Left lung (tissue), 10 donors: Measurements from ENCODE around the gene AKR1C1. TPM values are rescaled to one million over a fixed set of nuclear protein-coding genes. Genes with fewer than 3 reads are reported as not detected.
"Not testable (repeated sequence)": the region's sequence is repeated elsewhere in the genome, so short reads cannot be mapped to it uniquely, and the experiment has no call there.

Experiments used
- ATAC-seq: fragments of 200-7000 bp; cut with Tn5 transposase; one replicate; pipeline ENCODE4 v1.9.1; 2020; ENCODE audit warnings: moderate library complexity
- DNase-seq, 4 donors: peaks; one replicate each; pipeline ENCODE4 v3.0.0-alpha.2; 2013 to 2020
- H3K27ac ChIP-seq, 2 donors: fragments of 200-600 bp; sonication (generic) in 1 of 2; one replicate each; pipeline versions ENCODE4 v1.5.0 to v1.8.0; 2020 to 2021
- H3K27me3 ChIP-seq, 2 donors: fragments of 200-600 bp; sonication (generic) in 1 of 2; one replicate each; pipeline versions ENCODE4 v1.5.0 to v1.8.0; 2020 to 2021
- H3K36me3 ChIP-seq, 2 donors: fragments of 200-600 bp; sonication (generic) in 1 of 2; one replicate each; pipeline versions ENCODE4 v1.5.0 to v1.8.0; 2020 to 2021
- H3K4me1 ChIP-seq, 2 donors: fragments of 200-600 bp; one replicate each; pipeline ENCODE4 v1.8.0; 2021
- H3K4me3 ChIP-seq, 2 donors: fragments of 200-600 bp; sonication (generic) in 1 of 2; one replicate each; pipeline versions ENCODE4 v1.5.0 to v1.8.0; 2020 to 2021; ENCODE audit warnings: mild to moderate bottlenecking in 1 of 2
- H3K9me3 ChIP-seq, 2 donors: fragments of 200-600 bp; sonication (generic) in 1 of 2; one replicate each; pipeline versions ENCODE4 v1.5.0 to v1.8.0; 2020 to 2021
- intact Hi-C, 2 donors: fragments of 100-400 bp; cut with DNase I; formaldehyde crosslinking; loops; one replicate each; pipeline versions ENCODE4 v1.11.2 to v1.14.2; 2022
- polyA plus RNA-seq, 6 donors: library from polyadenylated mRNA; unstranded; fragments of 120-200 nt; gene quantifications; one replicate each; pipeline ENCODE4 v1.2.1, GENCODE V29; 2013; ENCODE audit not compliant: insufficient read length in 6 of 6
- total RNA-seq, 2 donors: library from RNA; stranded (reverse); fragmentation: NEBNext Ultra II Directional; extraction: Animal tissue kit (Norgen Biotek cat#: 25700); gene quantifications; one replicate each; pipeline ENCODE4 v1.2.1, GENCODE V29; 2021
- TF ChIP-seq, protein P1 (sequence below), 2 donors: fragments of 200-600 bp; sonication (generic) in 1 of 2; IDR thresholded peaks; one replicate each; pipeline versions ENCODE4 v1.5.0 to v1.8.0; 2021; ENCODE audit warnings: antibody characterized with exemption in 2 of 2
- donor health status: DM: no; HTN: yes; CAD: no.
- donor health status: DM: no; HTN: no; CAD: no.

Gene AKR1C1
- total and polyA plus RNA-seq, 8 donors = 8.1 to 92.2 (median 10.1) TPM

DNA sequence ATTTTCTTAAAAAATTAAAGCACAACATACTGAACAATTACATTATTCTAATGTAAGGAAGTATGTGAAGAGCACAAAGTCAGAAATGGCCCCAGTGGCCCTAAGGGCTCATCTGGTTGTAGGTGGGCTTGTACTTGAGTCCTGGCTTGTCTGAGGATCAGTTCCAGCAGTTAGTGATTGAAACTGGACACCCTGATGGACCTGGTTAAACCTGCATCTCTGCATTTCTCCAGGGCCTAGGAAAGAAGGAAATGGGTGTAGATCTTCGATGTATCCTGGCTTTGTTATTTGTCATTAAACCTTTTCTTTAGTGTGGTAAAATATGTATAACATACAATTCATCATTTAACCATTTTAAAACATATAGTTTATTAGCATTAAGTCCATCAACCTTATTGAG, 50.2 kb downstream of the AKR1C1 start:
- intact Hi-C loops = no loop called here
- no peaks in the 10 kb centered on the region for H3K9me3 ChIP-seq
- no peaks in the 10 kb centered on the region for H3K27me3 ChIP-seq
- no peak overlapping the region for H3K4me3 ChIP-seq
- H3K4me1 ChIP-seq = peaks cover 0 to 4% of the 10 kb centered on the region in 2 donors
- H3K36me3 ChIP-seq = no peaks in the 10 kb centered on the region
- TF ChIP-seq, protein P1, sequence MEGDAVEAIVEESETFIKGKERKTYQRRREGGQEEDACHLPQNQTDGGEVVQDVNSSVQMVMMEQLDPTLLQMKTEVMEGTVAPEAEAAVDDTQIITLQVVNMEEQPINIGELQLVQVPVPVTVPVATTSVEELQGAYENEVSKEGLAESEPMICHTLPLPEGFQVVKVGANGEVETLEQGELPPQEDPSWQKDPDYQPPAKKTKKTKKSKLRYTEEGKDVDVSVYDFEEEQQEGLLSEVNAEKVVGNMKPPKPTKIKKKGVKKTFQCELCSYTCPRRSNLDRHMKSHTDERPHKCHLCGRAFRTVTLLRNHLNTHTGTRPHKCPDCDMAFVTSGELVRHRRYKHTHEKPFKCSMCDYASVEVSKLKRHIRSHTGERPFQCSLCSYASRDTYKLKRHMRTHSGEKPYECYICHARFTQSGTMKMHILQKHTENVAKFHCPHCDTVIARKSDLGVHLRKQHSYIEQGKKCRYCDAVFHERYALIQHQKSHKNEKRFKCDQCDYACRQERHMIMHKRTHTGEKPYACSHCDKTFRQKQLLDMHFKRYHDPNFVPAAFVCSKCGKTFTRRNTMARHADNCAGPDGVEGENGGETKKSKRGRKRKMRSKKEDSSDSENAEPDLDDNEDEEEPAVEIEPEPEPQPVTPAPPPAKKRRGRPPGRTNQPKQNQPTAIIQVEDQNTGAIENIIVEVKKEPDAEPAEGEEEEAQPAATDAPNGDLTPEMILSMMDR (IDR thresholded peaks at IDR 0.05) = no peak
- no peak overlapping the region for H3K27ac ChIP-seq
- ATAC-seq (no peak), DNase-seq (no peak)

DNA sequence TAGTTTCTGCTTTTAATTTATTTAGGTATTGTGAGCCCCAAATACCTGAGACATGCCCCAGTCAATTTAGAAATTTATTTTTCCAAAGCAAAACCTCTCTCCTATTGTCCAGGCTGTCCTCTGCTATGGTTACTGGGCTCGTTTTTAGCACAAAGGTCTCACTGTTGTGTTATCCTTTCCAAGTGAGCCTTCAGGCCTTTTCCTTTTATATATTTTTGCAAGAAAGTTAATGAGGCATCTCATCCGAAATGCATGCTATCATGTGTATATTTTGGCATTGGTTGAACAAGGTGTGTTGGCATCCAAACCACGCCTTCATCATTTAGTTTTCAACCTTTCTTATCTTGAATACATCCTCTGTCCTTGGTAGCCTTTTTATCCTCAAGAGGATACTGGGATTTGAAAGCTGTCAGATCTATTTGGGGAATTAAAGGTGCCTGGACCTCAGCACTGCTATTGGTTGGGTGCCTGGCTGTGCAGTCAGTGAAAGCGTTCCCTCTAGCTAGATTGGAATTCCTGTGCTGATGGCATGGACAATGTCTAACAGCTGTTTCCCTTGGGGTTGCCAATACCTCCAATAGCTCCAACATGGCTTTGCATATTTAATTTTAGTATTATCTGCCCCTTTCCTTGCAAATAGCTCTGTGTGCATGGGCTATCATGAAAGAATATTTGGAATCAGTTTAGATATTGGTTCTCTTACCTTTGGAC, 51.1 kb downstream of the AKR1C1 start:
- H3K4me1 ChIP-seq, H3K27ac ChIP-seq, intact Hi-C loops, H3K4me3 ChIP-seq, H3K27me3 ChIP-seq, DNase-seq, H3K36me3 ChIP-seq, ATAC-seq, H3K9me3 ChIP-seq: not testable (repeated sequence)

DNA sequence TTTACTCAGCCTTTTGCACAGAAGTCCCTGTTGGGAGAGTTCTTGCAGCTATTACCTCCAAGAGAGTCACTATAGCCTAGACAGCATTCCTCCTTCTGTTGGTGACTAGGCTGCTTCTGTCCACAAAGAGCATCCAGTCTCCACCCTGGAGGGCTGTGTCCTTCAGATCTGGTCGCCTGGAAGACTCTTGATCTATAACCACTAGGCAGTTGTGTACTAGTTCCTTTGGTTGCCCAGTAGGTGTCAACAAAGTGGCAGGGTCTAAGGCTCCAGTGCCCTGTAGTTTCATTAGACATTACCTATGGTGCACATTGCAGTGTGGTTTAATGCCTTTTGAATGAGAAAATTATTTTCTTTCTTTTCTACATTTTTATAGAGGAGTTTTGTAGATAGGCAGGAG, 51.7 kb downstream of the AKR1C1 start:
- intact Hi-C loops = no loop called here
- DNase-seq = no peak

DNA sequence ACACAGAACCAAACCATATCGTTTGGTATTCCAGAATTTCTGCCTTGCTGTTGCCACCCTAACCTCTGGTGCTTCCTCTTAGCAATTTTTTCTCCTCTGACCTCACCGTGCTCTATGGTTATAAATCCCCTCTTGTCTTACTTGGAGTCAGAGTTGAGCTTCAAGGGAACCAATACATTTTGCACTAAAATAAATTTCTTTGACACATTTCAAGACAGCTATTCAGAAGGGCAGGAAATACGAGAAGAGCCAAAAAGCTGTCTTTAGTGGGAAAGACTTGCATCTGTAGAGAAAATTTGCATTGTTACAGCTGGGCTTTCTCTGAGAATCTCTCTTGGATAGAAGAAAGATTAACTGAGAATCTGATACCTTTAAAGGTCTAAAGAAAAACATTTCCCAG, 54.9 kb downstream of the AKR1C1 start:
- no peak overlapping the region for H3K27ac ChIP-seq
- DNase-seq (no peak), ATAC-seq (no peak)
- H3K36me3 ChIP-seq = no peaks in the 10 kb centered on the region
- no peaks in the 10 kb centered on the region for H3K9me3 ChIP-seq
- intact Hi-C loops = no loop called here
- peaks cover 0 to 8% of the 10 kb centered on the region in 2 donors for H3K4me1 ChIP-seq
- no peak overlapping the region for H3K4me3 ChIP-seq
- H3K27me3 ChIP-seq = no peaks in the 10 kb centered on the region
- TF ChIP-seq, protein P1 (IDR thresholded peaks at IDR 0.05) = no peak

More for the DNA sequence above, 51.7 kb downstream of the AKR1C1 start:
- TF ChIP-seq, protein P1 (IDR thresholded peaks at IDR 0.05) = no peak
- no peak overlapping the region for H3K4me3 ChIP-seq
- H3K27me3 ChIP-seq = no peaks in the 10 kb centered on the region
- ATAC-seq = peak; percentile 60
- no peaks in the 10 kb centered on the region for H3K36me3 ChIP-seq
- H3K4me1 ChIP-seq = peaks cover 0 to 8% of the 10 kb centered on the region in 2 donors
- no peaks in the 10 kb centered on the region for H3K9me3 ChIP-seq
- no peak overlapping the region for H3K27ac ChIP-seq

DNA sequence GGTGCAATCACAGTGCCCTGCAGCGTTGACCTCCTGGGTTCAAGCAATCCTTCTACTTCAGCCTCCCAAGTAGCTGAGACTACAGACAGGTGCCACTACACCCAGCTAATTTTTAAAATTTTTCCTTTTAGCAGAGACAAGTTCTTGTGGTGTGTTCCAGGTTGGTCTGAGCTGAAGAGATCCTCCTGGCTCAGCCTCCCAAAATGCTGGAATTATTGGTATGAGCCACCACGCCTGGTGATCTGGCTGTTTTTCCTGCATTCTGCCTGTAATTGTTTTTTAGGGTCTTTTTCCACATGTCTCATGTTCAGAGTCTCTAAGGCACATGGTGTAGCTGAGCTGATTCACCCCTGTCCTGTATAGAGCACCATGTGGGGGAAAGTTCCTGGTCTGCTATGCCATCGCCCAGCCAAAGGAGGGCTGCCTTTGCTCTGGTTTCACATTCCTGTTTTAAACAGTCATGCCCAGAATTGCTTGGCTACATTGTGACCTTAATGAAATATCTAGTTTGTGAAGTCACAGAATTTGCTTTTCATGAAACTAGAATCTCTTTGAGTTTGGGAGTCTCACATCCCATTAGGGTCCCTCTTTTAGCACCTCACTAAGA, 55.6 kb downstream of the AKR1C1 start:
- H3K27me3 ChIP-seq, H3K36me3 ChIP-seq, intact Hi-C loops, H3K4me3 ChIP-seq, H3K4me1 ChIP-seq, H3K9me3 ChIP-seq, H3K27ac ChIP-seq: not testable (repeated sequence)
- peak in 1 of 4 donors; percentile 28 for DNase-seq
- peak; percentile 94 for ATAC-seq
- TF ChIP-seq, protein P1 (IDR thresholded peaks at IDR 0.05) = peak in 1 of 2 donors; percentile 12

DNA sequence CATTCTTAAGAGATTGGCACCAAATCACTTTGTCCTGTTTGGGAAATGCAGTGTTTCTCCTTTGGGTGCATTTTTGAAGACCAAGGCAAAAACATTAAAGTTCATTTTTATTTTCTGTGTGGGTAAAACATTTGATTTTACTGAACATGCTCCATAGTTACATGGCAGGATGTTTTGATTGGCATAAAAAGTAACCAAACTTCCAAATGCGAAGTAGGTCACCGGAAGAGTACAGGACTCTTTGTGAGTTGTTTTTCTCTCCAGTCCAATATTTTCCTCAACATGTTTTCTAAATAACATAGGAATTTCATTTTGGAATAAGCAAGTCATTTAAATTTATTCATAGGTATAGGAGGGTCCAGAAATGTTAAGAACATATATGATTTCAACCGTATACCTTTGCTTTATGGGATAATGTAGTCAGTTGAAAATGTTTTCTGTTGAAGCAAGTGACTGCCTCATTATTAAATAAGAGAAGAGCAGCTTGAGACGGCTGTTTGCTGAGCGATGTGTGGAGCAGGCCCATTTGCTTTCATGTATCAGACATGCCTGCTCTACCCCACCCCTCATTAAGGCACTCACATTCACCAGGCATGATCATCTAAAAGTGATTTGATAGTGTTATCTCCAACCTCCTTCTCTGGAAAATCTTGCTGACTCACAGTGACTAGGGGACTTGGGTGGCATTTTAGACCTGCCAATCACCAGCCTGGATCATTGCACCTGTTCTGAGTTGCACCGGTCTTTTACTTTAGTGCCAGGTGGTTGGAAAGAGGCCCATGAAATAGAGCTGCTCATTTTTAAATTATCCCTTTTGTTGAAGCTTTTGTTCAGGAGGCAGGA, 56.8 kb downstream of the AKR1C1 start:
- intact Hi-C loops, H3K36me3 ChIP-seq, H3K27me3 ChIP-seq, H3K4me3 ChIP-seq, H3K9me3 ChIP-seq, DNase-seq, H3K4me1 ChIP-seq, H3K27ac ChIP-seq: not testable (repeated sequence)
- ATAC-seq = peak; percentile 22

DNA sequence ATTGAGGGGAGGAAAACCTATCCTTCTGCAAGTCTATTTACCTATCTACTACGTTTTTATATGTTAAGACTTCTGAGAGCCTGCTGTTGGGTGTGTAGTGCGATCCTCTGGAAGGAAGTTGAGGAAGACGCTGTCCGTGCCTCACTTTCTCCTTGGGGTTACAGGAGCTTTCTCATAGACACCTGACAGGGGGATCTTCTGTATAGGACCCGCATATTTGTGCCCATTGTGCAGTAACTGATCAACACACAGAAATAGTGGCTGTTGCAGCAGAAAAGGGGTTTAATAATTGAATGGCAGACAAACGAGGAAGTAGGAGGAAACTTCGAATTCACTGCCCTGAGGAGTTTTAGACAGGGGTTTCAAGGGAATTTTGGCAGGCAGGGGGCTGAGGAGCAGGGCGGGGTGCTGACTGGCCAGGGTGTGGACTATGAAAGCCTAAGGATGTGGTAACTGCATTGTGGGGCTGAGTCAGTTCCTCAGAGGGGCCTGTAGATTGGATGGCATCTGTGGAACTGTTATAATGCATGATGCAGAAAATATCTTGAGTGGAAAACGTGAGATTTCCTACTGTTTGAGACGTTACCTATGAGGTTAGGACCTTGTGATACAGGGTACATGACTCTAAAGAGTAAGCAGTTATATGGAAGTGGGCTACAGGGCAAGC, 58.5 kb downstream of the AKR1C1 start:
- H3K9me3 ChIP-seq, H3K36me3 ChIP-seq, H3K4me1 ChIP-seq, H3K27ac ChIP-seq, intact Hi-C loops, ATAC-seq, H3K27me3 ChIP-seq, H3K4me3 ChIP-seq, DNase-seq: not testable (repeated sequence)
